ENCODE data around the gene LEPROT.

DNA sequence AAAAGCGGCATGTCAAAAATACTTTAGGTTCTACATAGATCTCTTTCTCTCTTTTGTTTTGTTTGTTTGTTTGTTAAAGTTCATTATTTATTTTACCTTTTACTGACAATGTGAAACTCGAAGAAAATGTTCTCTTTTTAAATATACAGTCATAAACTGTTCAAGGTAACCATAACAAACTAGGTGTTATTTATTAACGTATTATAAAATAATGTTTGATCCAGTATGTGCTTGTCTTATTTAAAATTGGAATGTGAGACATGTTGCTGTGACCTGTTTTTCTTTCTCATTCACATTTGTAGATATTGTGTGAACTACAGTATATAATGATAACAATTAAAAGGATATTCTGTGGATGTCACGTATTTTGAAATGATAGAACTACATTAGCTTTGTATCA is 5.9 kb upstream of the LEPROT start:
- TF ChIP-seq POLR2A (IDR thresholded peaks at IDR 0.05), result no peak
- TF ChIP-seq, protein P1, sequence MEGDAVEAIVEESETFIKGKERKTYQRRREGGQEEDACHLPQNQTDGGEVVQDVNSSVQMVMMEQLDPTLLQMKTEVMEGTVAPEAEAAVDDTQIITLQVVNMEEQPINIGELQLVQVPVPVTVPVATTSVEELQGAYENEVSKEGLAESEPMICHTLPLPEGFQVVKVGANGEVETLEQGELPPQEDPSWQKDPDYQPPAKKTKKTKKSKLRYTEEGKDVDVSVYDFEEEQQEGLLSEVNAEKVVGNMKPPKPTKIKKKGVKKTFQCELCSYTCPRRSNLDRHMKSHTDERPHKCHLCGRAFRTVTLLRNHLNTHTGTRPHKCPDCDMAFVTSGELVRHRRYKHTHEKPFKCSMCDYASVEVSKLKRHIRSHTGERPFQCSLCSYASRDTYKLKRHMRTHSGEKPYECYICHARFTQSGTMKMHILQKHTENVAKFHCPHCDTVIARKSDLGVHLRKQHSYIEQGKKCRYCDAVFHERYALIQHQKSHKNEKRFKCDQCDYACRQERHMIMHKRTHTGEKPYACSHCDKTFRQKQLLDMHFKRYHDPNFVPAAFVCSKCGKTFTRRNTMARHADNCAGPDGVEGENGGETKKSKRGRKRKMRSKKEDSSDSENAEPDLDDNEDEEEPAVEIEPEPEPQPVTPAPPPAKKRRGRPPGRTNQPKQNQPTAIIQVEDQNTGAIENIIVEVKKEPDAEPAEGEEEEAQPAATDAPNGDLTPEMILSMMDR (IDR thresholded peaks at IDR 0.05), result no peak
- no peak for TF ChIP-seq POLR2AphosphoS5 (IDR thresholded peaks at IDR 0.05; ENCODE audit: insufficient read depth in 1 of 2, low read depth in 1 of 2)
